Cardiac septum (tissue), 1 donor: Measurements from ENCODE around the gene TYSND1. TPM values are rescaled to one million over a fixed set of nuclear protein-coding genes. Genes with fewer than 3 reads are reported as not detected.
"Not testable (repeated sequence)": the region's sequence is repeated elsewhere in the genome, so short reads cannot be mapped to it uniquely, and the experiment has no call there.

ENCODE experiments used
- DNase-seq: peaks from one replicate; pipeline ENCODE4 v3.0.0-alpha.2; 2020; ENCODE audit warnings: low spot score
- intact Hi-C: fragments of 100-400 bp; cut with DNase I; formaldehyde crosslinking; loops from one replicate; pipeline ENCODE4 v1.14.0; 2022
- total RNA-seq: library from RNA; stranded (reverse); fragmentation: NEBNext Ultra II Directional; extraction: Animal tissue kit (Norgen Biotek cat#: 25700); gene quantifications from one replicate; pipeline ENCODE4 v1.2.1, GENCODE V29; 2021
- donor health status: DM: no; HTN: no; CAD: no.

The TYSND1 gene
- total RNA-seq, 1 donor from 2014 or later: 5.2 TPM

- no peak for DNase-seq
- intact Hi-C loops: no loop called here
Observed at GRCh38 chr10:70137927-70138883, 8.3 kb downstream of the TYSND1 start.

- intact Hi-C loops: no loop called here
- DNase-seq: no peak
Observed at GRCh38 chr10:70137135-70137534, 9.4 kb downstream of the TYSND1 start.

- intact Hi-C loops: no loop called here
- no peak for DNase-seq
Observed at GRCh38 chr10:70135684-70136083, 10.8 kb downstream of the TYSND1 start.

GRCh38 chr10:70135046-70135445 lies 11.5 kb downstream of the TYSND1 start:
- intact Hi-C loops: no loop called here
- DNase-seq: no peak

- intact Hi-C loops: no loop called here
- DNase-seq: peak; percentile 90
Observed at GRCh38 chr10:70132098-70133029, 14.1 kb downstream of the TYSND1 start, which contains the start of gene AIFM2. TSS of gene AIFM2 (minus strand) at chr10:70132825. CDS start at chr10:70124084, 8,741 bp downstream.

- DNase-seq: no peak
- intact Hi-C loops: no loop called here
Observed at GRCh38 chr10:70131560-70131937, 15.0 kb downstream of the TYSND1 start.

GRCh38 chr10:70130878-70131559 lies 15.5 kb downstream of the TYSND1 start:
- DNase-seq: peak; percentile 74
- intact Hi-C loops: no loop called here

- intact Hi-C loops: no loop called here
- DNase-seq: no peak
Observed at GRCh38 chr10:70126700-70127395, 19.7 kb downstream of the TYSND1 start.

GRCh38 chr10:70125918-70126552 lies 20.5 kb downstream of the TYSND1 start:
- intact Hi-C loops: no loop called here
- DNase-seq: no peak

- intact Hi-C loops: no loop called here
- no peak for DNase-seq
Observed at GRCh38 chr10:70124918-70125317, 21.6 kb downstream of the TYSND1 start.

- intact Hi-C loops: no loop called here
Observed at GRCh38 chr10:70124415-70124814, 22.1 kb downstream of the TYSND1 start.

GRCh38 chr10:70123817-70124216 lies 22.7 kb downstream of the TYSND1 start:
- no peak for DNase-seq
- intact Hi-C loops: no loop called here

More at GRCh38 chr10:70124415-70124814, 22.1 kb downstream of the TYSND1 start:
- DNase-seq: no peak

- DNase-seq, intact Hi-C loops: not testable (repeated sequence)
Observed at GRCh38 chr10:70123166-70123565, 23.3 kb downstream of the TYSND1 start.

GRCh38 chr10:70122742-70123141 lies 23.8 kb downstream of the TYSND1 start:
- no peak for DNase-seq
- intact Hi-C loops: no loop called here

GRCh38 chr10:70121281-70121949 lies 25.1 kb downstream of the TYSND1 start:
- intact Hi-C loops: no loop called here
- DNase-seq: no peak

GRCh38 chr10:70120417-70120816 lies 26.1 kb downstream of the TYSND1 start:
- intact Hi-C loops: no loop called here
- DNase-seq: no peak

GRCh38 chr10:70119623-70120022 lies 26.9 kb downstream of the TYSND1 start:
- no peak for DNase-seq
- intact Hi-C loops: no loop called here

GRCh38 chr10:70119197-70119596 lies 27.3 kb downstream of the TYSND1 start:
- no peak for DNase-seq
- intact Hi-C loops: no loop called here
